WTC11 (cell line): Measurements from ENCODE around the gene FAHD1. TPM values are rescaled to one million over a fixed set of nuclear protein-coding genes. Genes with fewer than 3 reads are reported as not detected.

ENCODE experiments used
- ATAC-seq: fragments of 200-7000 bp; cut with Tn5 transposase; 2 replicates; pipeline ENCODE4 v1.10.0; 2021; ENCODE audit warnings: mild to moderate bottlenecking, moderate library complexity
- CTCF ChIA-PET: fragments of 300-600 bp; sonication (Branson Sonifier 250); formaldehyde crosslinking; loops from one replicate; lab custom pipeline; 2021; ENCODE audit warnings: antibody characterized with exemption; lab: Charles Lee
- POLR2A ChIA-PET: fragments of 350-600 bp; sonication (Branson Sonifier 250); formaldehyde crosslinking; loops from one replicate; lab custom pipeline; 2021; ENCODE audit warnings: antibody characterized with exemption; lab: Charles Lee
- DNase-seq: peaks from one replicate; pipeline ENCODE4 v3.0.0; 2021; ENCODE audit warnings: low spot score
- H3K27ac Mint-ChIP-seq: 2 replicates; pipeline ENCODE4 v1.8.0; 2021; ENCODE audit warnings: mixed read lengths
- H3K27me3 Mint-ChIP-seq: 2 replicates; pipeline ENCODE4 v1.8.0; 2021; ENCODE audit warnings: low read depth, mild to moderate bottlenecking, moderate library complexity, mixed read lengths
- H3K36me3 Mint-ChIP-seq: 2 replicates; pipeline ENCODE4 v1.8.0; 2021; ENCODE audit warnings: mixed read lengths
- H3K4me1 Mint-ChIP-seq: 2 replicates; pipeline ENCODE4 v1.8.0; 2022; ENCODE audit warnings: mixed read lengths
- H3K4me3 Mint-ChIP-seq: 2 replicates; pipeline ENCODE4 v1.8.0; 2021; ENCODE audit warnings: mild to moderate bottlenecking, moderate library complexity, mixed read lengths
- H3K9me3 Mint-ChIP-seq: 2 replicates; pipeline ENCODE4 v1.8.0; 2021; ENCODE audit warnings: mixed read lengths
- ATF2 ChIP-seq: sonication (generic); formaldehyde crosslinking; IDR thresholded peaks from 2 replicates; pipeline ENCODE4 v1.8.1; 2022; ENCODE audit warnings: low read depth, missing genetic modification reagents, borderline replicate concordance
- ATF3 ChIP-seq: sonication (generic); formaldehyde crosslinking; conservative IDR thresholded peaks from 2 replicates; pipeline ENCODE4 v1.8.1; 2022; ENCODE audit warnings: mild to moderate bottlenecking, missing genetic modification reagents
- ATF6 ChIP-seq: sonication (generic); formaldehyde crosslinking; IDR thresholded peaks from 2 replicates; pipeline ENCODE4 v1.8.1; 2023; ENCODE audit warnings: mild to moderate bottlenecking, missing genetic modification reagents
- CREM ChIP-seq: sonication (generic); formaldehyde crosslinking; IDR thresholded peaks from 2 replicates; pipeline ENCODE4 v1.8.1; 2022; ENCODE audit warnings: mild to moderate bottlenecking, missing genetic modification reagents, moderate library complexity
- ERG ChIP-seq: fragments of 250-450 bp; sonication (Bioruptor Pico); IDR thresholded peaks from 2 replicates; pipeline ENCODE4 v1.8.0; 2021; ENCODE audit warnings: mild to moderate bottlenecking
- FOXK1 ChIP-seq: sonication (generic); formaldehyde crosslinking; IDR thresholded peaks from 2 replicates; pipeline ENCODE4 v1.8.0; 2022; ENCODE audit warnings: mild to moderate bottlenecking, moderate library complexity, missing genetic modification reagents
- GRHL2 ChIP-seq: fragments of 250-450 bp; sonication (Bioruptor Pico); IDR thresholded peaks from 2 replicates; pipeline ENCODE4 v1.8.0; 2022; ENCODE audit warnings: mild to moderate bottlenecking, moderate library complexity; ENCODE audit not compliant: insufficient replicate concordance, severe bottlenecking
- HMGXB4 ChIP-seq: sonication (generic); formaldehyde crosslinking; IDR thresholded peaks from 2 replicates; pipeline ENCODE4 v1.8.1; 2023; ENCODE audit warnings: mild to moderate bottlenecking, moderate library complexity, missing genetic modification reagents
- MAX ChIP-seq: sonication (generic); formaldehyde crosslinking; IDR thresholded peaks from 2 replicates; pipeline ENCODE4 v1.8.0; 2022; ENCODE audit warnings: mild to moderate bottlenecking, missing genetic modification reagents
- MLX ChIP-seq: sonication (generic); formaldehyde crosslinking; IDR thresholded peaks from 2 replicates; pipeline ENCODE4 v1.8.1; 2023; ENCODE audit warnings: mild to moderate bottlenecking, missing genetic modification reagents, moderate library complexity
- MYBL2 ChIP-seq: sonication (generic); formaldehyde crosslinking; IDR thresholded peaks from 2 replicates; pipeline ENCODE4 v1.8.1; 2023; ENCODE audit warnings: mild to moderate bottlenecking, moderate library complexity, missing genetic modification reagents
- NR3C1 ChIP-seq: sonication (generic); formaldehyde crosslinking; conservative IDR thresholded peaks from 2 replicates; pipeline ENCODE4 v1.8.1; 2023; ENCODE audit warnings: low read depth, mild to moderate bottlenecking, missing genetic modification reagents
- RORB ChIP-seq: fragments of 250-450 bp; sonication (Bioruptor Pico); IDR thresholded peaks from 2 replicates; pipeline ENCODE4 v1.9.0; 2021; ENCODE audit warnings: mild to moderate bottlenecking
- STAT6 ChIP-seq: sonication (generic); formaldehyde crosslinking; conservative IDR thresholded peaks from 2 replicates; pipeline ENCODE4 v1.8.1; 2023; ENCODE audit warnings: mild to moderate bottlenecking, low read depth, missing genetic modification reagents, moderate library complexity
- TCF7 ChIP-seq: sonication (generic); formaldehyde crosslinking; IDR thresholded peaks from 2 replicates; pipeline ENCODE4 v1.8.0; 2022; ENCODE audit warnings: mild to moderate bottlenecking, low read depth, missing genetic modification reagents, moderate library complexity
- ZNF138 ChIP-seq: sonication (generic); formaldehyde crosslinking; conservative IDR thresholded peaks from 2 replicates; pipeline ENCODE4 v1.8.1; 2022; ENCODE audit warnings: mild to moderate bottlenecking, moderate library complexity, missing genetic modification reagents
- ZNF219 ChIP-seq: sonication (generic); formaldehyde crosslinking; IDR thresholded peaks from 2 replicates; pipeline ENCODE4 v1.8.0; 2023; ENCODE audit warnings: missing genetic modification reagents, mild to moderate bottlenecking, borderline replicate concordance
- ZNF263 ChIP-seq: sonication (generic); formaldehyde crosslinking; IDR thresholded peaks from 2 replicates; pipeline ENCODE4 v1.8.1; 2022; ENCODE audit warnings: low read depth, mild to moderate bottlenecking, moderate library complexity, missing genetic modification reagents
- ZNF423 ChIP-seq: fragments of 250-450 bp; sonication (Bioruptor Pico); IDR thresholded peaks from 2 replicates; pipeline ENCODE4 v2.1.2; 2022; ENCODE audit warnings: mild to moderate bottlenecking, moderate library complexity
- ZNF532 ChIP-seq: fragments of 250-450 bp; sonication (Bioruptor Pico); IDR thresholded peaks from 2 replicates; pipeline ENCODE4 v1.9.0; 2021; ENCODE audit warnings: mild to moderate bottlenecking, borderline replicate concordance
- total RNA-seq: library from RNA; stranded (reverse); gene quantifications from 3 replicates; pipeline ENCODE4 v1.2.3, GENCODE V29; 2021

The FAHD1 gene
- total RNA-seq, 1 experiment from 2014 or later, result 14.3 TPM

GRCh38 chr16:1839554-1839953 is 12.5 kb downstream of the FAHD1 start (continued):
- TF ChIP-seq ZNF532 (CRISPR knock-in tag) (no peak), ATF2 (CRISPR knock-in tag) (no peak)

- Mint-ChIP-seq H3K27ac (no peak overlapping the region), H3K36me3 (no peaks in the 10 kb centered on the region), H3K9me3 (no peaks in the 10 kb centered on the region; the same call in 1 of the 2 replicates), H3K4me3 (no peak overlapping the region), H3K27me3 (peaks cover 13% of the 10 kb centered on the region), H3K4me1 (no peaks in the 10 kb centered on the region)
- CTCF ChIA-PET, result interaction anchor here (0.7 to 0.8 kb wide), 2 partner anchors 14 to 86 kb away, joined by 3 read pairs; no protein-coding TSS in a partner anchor
- ATAC-seq (no peak), DNase-seq (no peak)
- TF ChIP-seq ZNF263 (CRISPR knock-in tag) (no peak), RORB (CRISPR knock-in tag) (no peak), ZNF423 (CRISPR knock-in tag) (no peak), CREM (CRISPR knock-in tag) (no peak), ZNF219 (CRISPR knock-in tag) (no peak), ATF3 (CRISPR knock-in tag) (no peak), ERG (CRISPR knock-in tag) (no peak), NR3C1 (CRISPR knock-in tag) (no peak), STAT6 (CRISPR knock-in tag) (no peak), MLX (CRISPR knock-in tag) (no peak), FOXK1 (CRISPR knock-in tag) (no peak), HMGXB4 (CRISPR knock-in tag) (no peak), MYBL2 (no peak), GRHL2 (CRISPR knock-in tag) (no peak), ZNF138 (no peak), ATF6 (CRISPR knock-in tag) (no peak), TCF7 (CRISPR knock-in tag) (no peak), MAX (CRISPR knock-in tag) (no peak)
- POLR2A ChIA-PET, result no interaction called here
These were observed 19.0 kb downstream of the FAHD1 start for GRCh38 chr16:1845985-1846384.
